K562 (cell line): ENCODE measurements around the gene ACER3. TPM values are rescaled to one million over a fixed set of nuclear protein-coding genes. Genes with fewer than 3 reads are reported as not detected.

Experiments
- CREB1 ChIP-seq, 2 experiments: sonication (generic) in 1 of 2; formaldehyde crosslinking in 1 of 2; IDR thresholded peaks; 2 replicates each; pipeline versions ENCODE4 v1.6.1 to v1.8.0; 2012 to 2022; ENCODE audit warnings: inconsistent platforms in 1 of 2, mild to moderate bottlenecking in 1 of 2, missing genetic modification reagents in 1 of 2, moderate library complexity in 1 of 2
- CREB3 ChIP-seq: fragments of 450-650 bp; conservative IDR thresholded peaks from 2 replicates; pipeline ENCODE4 v1.6.1; 2016; ENCODE audit warnings: missing genetic modification characterization, low read depth, mild to moderate bottlenecking, missing compliant biosample characterization, moderate library complexity
- E2F5 ChIP-seq: sonication (generic); formaldehyde crosslinking; IDR thresholded peaks from 2 replicates; pipeline ENCODE4 v1.8.0; 2022; ENCODE audit warnings: mild to moderate bottlenecking, missing genetic modification reagents
- HDAC8 ChIP-seq: fragments of 450-650 bp; IDR thresholded peaks from 2 replicates; pipeline ENCODE4 v1.6.1; 2016; ENCODE audit warnings: mild to moderate bottlenecking, missing genetic modification characterization, moderate library complexity, missing compliant biosample characterization
- HMGXB4 ChIP-seq: sonication (generic); formaldehyde crosslinking; IDR thresholded peaks from 2 replicates; pipeline ENCODE4 v1.8.1; 2023; ENCODE audit warnings: mild to moderate bottlenecking, missing genetic modification reagents
- MAZ ChIP-seq, 2 experiments: fragments of 450-650 bp in 1 of 2; sonication (generic) in 1 of 2; formaldehyde crosslinking; IDR thresholded peaks in 1 of 2; conservative IDR thresholded peaks in 1 of 2; 2 replicates each; pipeline versions ENCODE4 v1.4.0 to v1.5.0; 2020; ENCODE audit warnings: mild to moderate bottlenecking in 1 of 2, missing genetic modification reagents in 1 of 2
- MLX ChIP-seq, 2 experiments: fragments of 450-650 bp in 1 of 2; sonication (generic) in 1 of 2; formaldehyde crosslinking; conservative IDR thresholded peaks; 2 replicates each; pipeline versions ENCODE4 v1.4.0 to v1.8.1; 2020 to 2022; ENCODE audit warnings: mild to moderate bottlenecking in 1 of 2, missing genetic modification reagents in 1 of 2
- NONO ChIP-seq, 2 experiments: fragments of 200-400 bp in 1 of 2; fragments of 450-650 bp in 1 of 2; formaldehyde crosslinking in 1 of 2; IDR thresholded peaks; 2 replicates each; pipeline ENCODE4 v1.6.1; 2017; ENCODE audit warnings: low read depth in 2 of 2, mild to moderate bottlenecking in 2 of 2, moderate library complexity in 2 of 2, low read length in 1 of 2
- SMC3 ChIP-seq: conservative IDR thresholded peaks from 2 replicates; pipeline ENCODE4 v1.6.1; 2011; ENCODE audit warnings: low read depth, low read length, improper control_type of control experiment; ENCODE audit not compliant: insufficient read depth
- THRAP3 ChIP-seq: fragments of 450-650 bp; IDR thresholded peaks from 2 replicates; pipeline ENCODE4 v1.6.1; 2016; ENCODE audit warnings: mild to moderate bottlenecking, inconsistent platforms, borderline replicate concordance
- YY1 ChIP-seq, 3 experiments: IDR thresholded peaks; 2 replicates each; pipeline ENCODE4 v1.6.1; 2011; ENCODE audit warnings: low read length in 2 of 3, mild to moderate bottlenecking in 2 of 3, moderate library complexity in 2 of 3, borderline replicate concordance in 1 of 3, control low read depth in 1 of 3, low read depth in 1 of 3; ENCODE audit not compliant: insufficient read depth in 3 of 3, insufficient replicate concordance in 2 of 3, control insufficient read depth in 1 of 3, insufficient read length in 1 of 3; ENCODE audit errors: extremely low read depth in 1 of 3
- ZNF354B ChIP-seq: fragments of 250-450 bp; sonication (Bioruptor Pico); IDR thresholded peaks from 2 replicates; pipeline ENCODE4 v1.4.0; 2020
- polyA plus RNA-seq, 8 experiments: library from polyadenylated mRNA; depleted of rRNA in 4 of 8; stranded (reverse) in 5 of 8; unstranded in 3 of 8; fragments of >200 nt; fragmentation: Nextera tagmentation in 2 of 8; fragmentation: Illumina TruSeq in 1 of 8; extraction: Ambion mirVana in 2 of 8; extraction: Trizol in 1 of 8; gene quantifications; 2 replicates each; pipeline versions ENCODE4 v1.2.1 to v1.2.3, GENCODE V29; 2011 to 2014; ENCODE audit warnings: inconsistent platforms in 1 of 8, missing spikeins in 1 of 8
- total RNA-seq, 7 experiments: library from RNA; depleted of rRNA in 6 of 7; stranded (reverse); fragments of >200 nt in 6 of 7; fragmentation: Illumina TruSeq in 2 of 7; extraction: Trizol in 2 of 7; gene quantifications; 2 replicates each; pipeline versions ENCODE4 v1.2.1 to v1.2.3, GENCODE V29; 2011 to 2021; ENCODE audit warnings: low replicate concordance in 1 of 7

The ACER3 gene
- total and polyA plus RNA-seq, 9 of the 15 experiments (the other 6 are each of a cell fraction or from before 2014, with no cell fraction given): 2.0 to 23.8 (median 9.5) TPM

- TF ChIP-seq ZNF354B (no peak), E2F5 (CRISPR knock-in tag) (no peak), THRAP3 (no peak), CREB3 (no peak), HDAC8 (tag) (no peak), SMC3 (peak; percentile 84), YY1 (IDR thresholded peaks at IDR 0.05; ENCODE audit: borderline replicate concordance in 1 of 3, control insufficient read depth in 1 of 3, extremely low read depth in 1 of 3, insufficient read depth in 3 of 3, insufficient read length in 1 of 3, insufficient replicate concordance in 2 of 3, low read depth in 1 of 3, low read length in 2 of 3) (peak in 2 of 3 experiments; percentile 48 to 54), HMGXB4 (CRISPR knock-in tag) (no peak), NONO (IDR thresholded peaks at IDR 0.05; ENCODE audit: low read depth in 2 of 2, low read length in 1 of 2) (no peak), CREB1 (IDR thresholded peaks at IDR 0.05) (peak; percentile 38; the same call in 1 of the 2 replicates), CREB1 (CRISPR knock-in tag; IDR thresholded peaks at IDR 0.05) (0 out of 2 replicates have a peak, but pooled peaks have one; percentile 7), MAZ (CRISPR knock-in tag; conservative IDR thresholded peaks at IDR 0.05 in 1 of 2, IDR thresholded peaks at IDR 0.05 in 1 of 2) (peak in 1 of 2 experiments; percentile 77; a peak in 2 of 4 replicates), MLX (CRISPR knock-in tag; conservative IDR thresholded peaks at IDR 0.05) (no peak)
Measured at GRCh38 chr11:77046060-77046501, 185.4 kb downstream of the ACER3 start (continued).
